Subcutaneous adipose tissue (tissue), 4 donors: ENCODE measurements around the gene TSPOAP1. TPM values are rescaled to one million over a fixed set of nuclear protein-coding genes. Genes with fewer than 3 reads are reported as not detected.

ENCODE experiments used
- total RNA-seq, 4 donors: library from RNA; depleted of rRNA; stranded (reverse); fragments of >200 nt; gene quantifications; one replicate each; pipeline ENCODE4 v1.1.0, GENCODE V29; 2016
- TF ChIP-seq, protein P1 (sequence below): fragments of 450-650 bp; IDR thresholded peaks from one replicate; pipeline ENCODE4 v1.5.1; 2016; ENCODE audit warnings: low read depth, mild to moderate bottlenecking, control low read depth, antibody characterized with exemption, moderate library complexity

The TSPOAP1 gene
- total RNA-seq, 4 donors from 2014 or later = 0.65 to 4.3 (median 1.1) TPM

DNA sequence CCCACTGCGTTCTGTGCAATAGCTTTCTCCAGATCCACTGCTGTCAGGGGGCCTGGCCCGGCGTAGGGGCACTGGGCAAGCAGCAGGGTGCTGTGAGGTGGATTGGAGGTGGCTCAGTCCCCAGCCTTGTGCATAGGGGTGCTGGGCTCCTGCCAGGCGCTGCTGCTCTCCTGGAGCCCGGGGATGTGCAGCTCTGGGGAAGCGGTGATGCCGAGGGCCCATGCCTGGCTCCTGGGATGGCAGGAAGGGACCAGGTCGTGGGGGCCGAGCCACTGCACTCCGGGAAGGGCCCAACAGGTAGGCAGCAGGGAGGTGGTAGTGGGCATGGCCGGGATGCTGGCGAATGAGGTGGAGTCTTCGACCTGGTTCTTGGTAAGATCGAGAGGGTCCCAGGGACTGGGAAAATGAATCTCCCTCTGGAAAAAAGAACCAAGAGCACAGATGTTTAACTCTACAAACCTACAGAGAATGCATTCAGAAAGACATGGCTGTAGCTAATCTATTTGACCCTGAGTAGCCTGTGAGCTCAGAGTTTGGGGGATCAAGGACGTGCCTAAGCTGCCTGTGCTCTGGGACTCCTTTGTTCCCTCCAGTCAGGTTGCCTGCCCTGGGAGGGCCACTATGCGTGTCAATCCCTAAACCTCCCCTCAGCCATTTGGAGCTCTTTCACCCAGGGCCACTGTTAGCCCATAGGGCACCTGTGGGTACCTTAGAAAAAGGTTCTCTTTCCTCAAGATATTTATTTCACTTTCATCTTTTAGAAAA, 30.0 kb upstream of the TSPOAP1 start:
- TF ChIP-seq, protein P1, sequence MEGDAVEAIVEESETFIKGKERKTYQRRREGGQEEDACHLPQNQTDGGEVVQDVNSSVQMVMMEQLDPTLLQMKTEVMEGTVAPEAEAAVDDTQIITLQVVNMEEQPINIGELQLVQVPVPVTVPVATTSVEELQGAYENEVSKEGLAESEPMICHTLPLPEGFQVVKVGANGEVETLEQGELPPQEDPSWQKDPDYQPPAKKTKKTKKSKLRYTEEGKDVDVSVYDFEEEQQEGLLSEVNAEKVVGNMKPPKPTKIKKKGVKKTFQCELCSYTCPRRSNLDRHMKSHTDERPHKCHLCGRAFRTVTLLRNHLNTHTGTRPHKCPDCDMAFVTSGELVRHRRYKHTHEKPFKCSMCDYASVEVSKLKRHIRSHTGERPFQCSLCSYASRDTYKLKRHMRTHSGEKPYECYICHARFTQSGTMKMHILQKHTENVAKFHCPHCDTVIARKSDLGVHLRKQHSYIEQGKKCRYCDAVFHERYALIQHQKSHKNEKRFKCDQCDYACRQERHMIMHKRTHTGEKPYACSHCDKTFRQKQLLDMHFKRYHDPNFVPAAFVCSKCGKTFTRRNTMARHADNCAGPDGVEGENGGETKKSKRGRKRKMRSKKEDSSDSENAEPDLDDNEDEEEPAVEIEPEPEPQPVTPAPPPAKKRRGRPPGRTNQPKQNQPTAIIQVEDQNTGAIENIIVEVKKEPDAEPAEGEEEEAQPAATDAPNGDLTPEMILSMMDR = no peak

DNA sequence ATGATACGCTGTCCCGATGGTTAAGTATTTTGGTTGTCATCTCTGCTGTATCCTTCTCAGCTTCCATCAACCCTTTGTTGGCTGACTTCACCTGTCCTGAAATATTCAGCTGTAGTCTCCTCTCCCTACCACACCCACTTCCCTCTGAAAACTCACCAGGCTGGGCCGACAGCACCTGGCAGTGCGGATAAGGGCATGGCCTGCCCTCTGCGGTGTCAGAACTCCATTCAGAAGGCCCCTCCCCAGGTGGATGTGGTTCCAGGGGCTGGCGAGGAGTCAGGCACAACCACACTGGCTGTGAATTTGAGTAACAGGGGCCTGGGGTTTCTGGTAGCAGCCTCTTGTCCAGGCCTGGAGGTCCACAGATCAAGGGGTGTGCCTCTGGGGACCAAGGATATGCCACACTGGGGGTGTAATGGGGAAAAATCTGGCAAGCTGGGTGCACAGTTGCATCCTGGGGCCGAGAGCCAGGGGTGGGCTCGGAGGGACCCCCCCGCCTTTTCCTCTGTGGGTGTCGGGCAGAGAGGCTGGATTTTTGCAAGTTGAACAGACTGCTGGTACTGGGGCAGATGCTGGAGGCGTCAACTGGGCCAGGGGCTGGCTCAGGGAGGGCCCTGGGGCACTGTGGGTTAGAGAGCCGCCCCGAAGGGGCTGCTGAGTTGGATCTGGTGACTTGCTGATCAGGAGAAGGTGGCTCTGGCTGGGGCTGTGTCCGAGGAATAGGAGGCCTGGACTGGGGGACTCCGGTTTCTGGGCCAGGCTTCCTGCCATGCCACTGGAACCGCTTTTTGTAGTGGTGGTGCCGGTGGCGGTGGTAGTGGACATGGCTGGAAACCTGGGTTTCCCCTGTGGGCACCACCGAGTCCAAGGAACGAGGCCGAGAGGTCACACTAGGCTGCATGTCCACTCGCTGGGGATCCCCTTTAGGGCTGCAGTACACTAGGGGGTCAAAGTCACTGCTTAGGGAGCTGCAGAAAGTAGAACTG, 29.0 kb upstream of the TSPOAP1 start:
- TF ChIP-seq, protein P1 = no peak

DNA sequence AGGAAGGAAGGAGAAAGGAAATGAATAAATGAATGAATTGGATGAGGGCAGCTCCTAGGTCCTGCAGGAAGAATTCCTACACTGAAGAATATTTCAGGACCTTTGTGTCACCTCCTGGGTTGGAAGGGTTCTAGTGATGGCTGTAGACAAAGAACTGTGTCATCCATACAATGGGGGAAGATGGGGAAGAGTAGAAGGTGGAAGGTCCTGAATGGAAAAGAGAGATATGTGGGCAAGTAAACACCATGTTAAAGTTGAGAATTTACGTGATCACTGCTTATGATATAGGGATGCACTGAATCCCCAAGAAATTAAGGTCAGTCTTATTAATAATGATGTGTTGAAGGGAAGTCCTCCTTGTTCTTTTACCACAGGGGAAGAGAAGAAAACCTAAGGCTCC, 27.6 kb upstream of the TSPOAP1 start:
- TF ChIP-seq, protein P1 = no peak

DNA sequence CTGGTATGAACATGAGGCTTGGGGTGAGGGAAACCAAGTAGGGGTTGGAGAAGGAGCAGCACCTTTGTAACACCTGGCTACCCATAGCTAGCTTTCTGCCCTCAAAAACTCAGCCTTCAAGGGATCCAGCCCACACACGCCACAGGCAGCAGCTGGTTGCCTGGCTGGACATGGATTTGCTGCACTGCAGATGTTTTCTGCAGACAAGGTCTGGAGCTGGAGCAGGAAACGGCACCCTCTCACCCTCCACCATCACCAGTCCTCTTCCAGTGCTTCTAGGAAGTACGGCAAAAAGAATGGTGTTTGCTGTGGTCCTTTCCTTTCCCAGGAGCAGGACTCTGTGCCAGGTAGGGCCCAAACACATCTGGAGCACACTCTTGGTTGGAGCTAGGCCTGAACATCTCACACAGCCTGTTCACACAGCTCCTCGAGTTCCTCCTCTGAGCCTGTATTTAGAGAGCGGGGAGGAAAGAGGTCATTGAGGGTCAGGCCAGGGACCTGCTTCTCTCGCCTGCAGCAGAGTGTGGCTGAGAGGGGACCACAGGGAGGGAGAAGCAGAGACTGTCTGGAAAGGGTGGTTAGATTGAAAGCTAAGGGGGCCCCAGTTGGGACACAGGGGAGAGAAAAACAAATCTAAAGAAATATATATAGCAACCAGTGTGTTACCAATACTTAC, 26.1 kb upstream of the TSPOAP1 start:
- TF ChIP-seq, protein P1 = no peak

DNA sequence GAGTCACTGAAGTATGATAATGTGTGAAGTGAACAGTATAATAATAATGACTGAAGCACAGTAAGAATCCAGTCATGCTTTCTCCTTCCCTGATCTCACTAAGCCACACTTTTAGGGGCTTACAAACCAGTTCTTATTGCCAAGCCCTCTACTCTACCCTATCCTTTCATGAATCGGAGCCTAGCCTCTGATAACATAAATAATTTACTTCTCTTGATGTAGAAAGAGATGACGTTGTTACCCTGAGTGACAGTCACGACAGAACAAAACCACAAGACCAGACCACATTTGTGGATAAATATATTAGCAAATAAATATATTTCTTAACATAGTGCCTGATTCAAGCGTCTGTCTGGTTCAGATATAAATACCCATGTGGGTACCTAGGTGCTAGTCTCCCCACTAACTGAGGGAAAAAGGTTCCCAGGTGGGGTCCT, 24.8 kb upstream of the TSPOAP1 start:
- TF ChIP-seq, protein P1 = no peak

DNA sequence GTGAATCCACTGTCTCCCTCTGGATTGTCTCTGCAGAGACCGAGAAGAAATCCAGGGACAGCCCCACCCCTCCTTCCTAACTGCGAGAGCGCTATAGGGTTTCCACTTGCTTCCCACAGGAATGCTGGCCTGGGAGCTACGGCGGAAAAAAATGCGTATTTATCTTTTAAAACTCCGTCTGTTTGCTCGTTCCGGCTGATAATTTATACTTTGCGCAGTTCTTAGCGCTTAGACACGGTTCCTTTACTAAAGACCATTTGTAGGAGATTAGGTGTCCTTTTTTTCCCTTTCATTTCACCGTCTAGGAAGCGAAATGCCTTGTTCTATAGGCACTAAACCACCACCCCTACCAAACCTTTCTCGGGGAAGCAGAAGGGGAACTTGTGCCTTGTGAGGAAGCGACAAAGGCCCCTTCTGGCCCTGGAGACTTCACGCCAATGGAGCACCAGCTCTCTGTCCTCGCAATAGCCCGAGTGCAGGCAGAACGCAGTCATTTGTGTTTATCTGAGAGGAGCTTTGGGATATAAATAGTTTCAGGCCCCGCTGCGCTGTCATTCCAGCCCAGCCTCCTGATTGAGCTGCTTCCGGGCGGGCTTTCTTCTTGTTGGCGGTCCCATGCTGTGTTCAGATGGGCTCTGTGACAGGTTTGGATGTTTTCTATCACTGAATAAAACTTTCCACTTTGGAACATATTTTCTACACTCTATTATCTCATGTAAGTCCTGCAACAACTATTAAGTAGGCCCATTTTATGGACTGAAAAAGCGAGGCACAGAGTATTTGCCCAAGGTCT, 24.2 kb upstream of the TSPOAP1 start:
- TF ChIP-seq, protein P1 = no peak
